ENCODE measurements around the gene TMEM178B.

DNA sequence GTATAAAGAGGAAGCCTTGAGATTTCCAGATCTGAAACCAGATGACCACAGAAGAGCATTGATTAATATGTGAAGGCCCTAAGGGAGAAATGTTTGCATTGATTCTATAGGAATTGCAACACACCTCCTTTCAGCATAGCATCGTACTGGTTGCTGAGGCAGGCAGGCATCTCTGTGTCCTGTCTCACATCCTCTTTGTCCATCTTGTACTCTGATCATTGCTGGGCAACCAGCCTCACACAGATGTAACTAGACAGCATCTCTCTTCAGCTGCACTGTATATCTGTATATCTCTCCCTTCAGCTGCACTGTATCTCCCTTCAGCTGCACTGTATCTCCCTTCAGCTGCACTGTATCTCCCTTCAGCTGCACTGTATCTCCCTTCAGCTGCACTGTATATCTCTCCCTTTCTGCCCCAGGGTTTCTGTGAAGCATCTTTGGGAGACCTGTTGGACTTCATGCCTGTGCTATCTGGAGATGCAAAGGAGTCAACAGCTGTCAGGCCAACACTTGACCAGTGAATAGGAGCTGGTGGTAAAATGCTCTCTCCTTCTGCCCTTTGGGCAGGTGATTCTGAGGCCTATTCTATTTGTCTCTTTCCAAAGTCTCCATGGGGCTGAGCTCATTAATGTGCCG, 40.3 kb downstream of the TMEM178B start:
- TF ChIP-seq, protein P1, sequence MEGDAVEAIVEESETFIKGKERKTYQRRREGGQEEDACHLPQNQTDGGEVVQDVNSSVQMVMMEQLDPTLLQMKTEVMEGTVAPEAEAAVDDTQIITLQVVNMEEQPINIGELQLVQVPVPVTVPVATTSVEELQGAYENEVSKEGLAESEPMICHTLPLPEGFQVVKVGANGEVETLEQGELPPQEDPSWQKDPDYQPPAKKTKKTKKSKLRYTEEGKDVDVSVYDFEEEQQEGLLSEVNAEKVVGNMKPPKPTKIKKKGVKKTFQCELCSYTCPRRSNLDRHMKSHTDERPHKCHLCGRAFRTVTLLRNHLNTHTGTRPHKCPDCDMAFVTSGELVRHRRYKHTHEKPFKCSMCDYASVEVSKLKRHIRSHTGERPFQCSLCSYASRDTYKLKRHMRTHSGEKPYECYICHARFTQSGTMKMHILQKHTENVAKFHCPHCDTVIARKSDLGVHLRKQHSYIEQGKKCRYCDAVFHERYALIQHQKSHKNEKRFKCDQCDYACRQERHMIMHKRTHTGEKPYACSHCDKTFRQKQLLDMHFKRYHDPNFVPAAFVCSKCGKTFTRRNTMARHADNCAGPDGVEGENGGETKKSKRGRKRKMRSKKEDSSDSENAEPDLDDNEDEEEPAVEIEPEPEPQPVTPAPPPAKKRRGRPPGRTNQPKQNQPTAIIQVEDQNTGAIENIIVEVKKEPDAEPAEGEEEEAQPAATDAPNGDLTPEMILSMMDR (IDR thresholded peaks at IDR 0.05; ENCODE audit: low read depth, low read length, poor library complexity, severe bottlenecking): no peak
- TF ChIP-seq EZH2phosphoT487 (IDR thresholded peaks at IDR 0.05; ENCODE audit: borderline replicate concordance, low read length): no peak

All from DOHH2 (cell line).